ENCODE measurements around the gene NEK1.
"Not testable (repeated sequence)": the region's sequence is repeated elsewhere in the genome, so short reads cannot be mapped to it uniquely, and the experiment has no call there.

Gene NEK1

GRCh38 chr4:169494234-169494633 is 118.1 kb downstream of the NEK1 start:
- DNase-seq (ENCODE audit: low read depth in 2 of 2) = not testable (repeated sequence)

- DNase-seq (ENCODE audit: low read depth in 2 of 2) = no peak
Measured at GRCh38 chr4:169493164-169493524, 119.2 kb downstream of the NEK1 start.

- DNase-seq (ENCODE audit: low read depth in 2 of 2) = peak in 1 of 2 donors; percentile 1
Measured at GRCh38 chr4:169492436-169493163, 119.8 kb downstream of the NEK1 start.

GRCh38 chr4:169491211-169491610 is 121.2 kb downstream of the NEK1 start:
- no peak for DNase-seq (ENCODE audit: low read depth in 2 of 2)

GRCh38 chr4:169489306-169489705 is 123.1 kb downstream of the NEK1 start:
- DNase-seq (ENCODE audit: low read depth in 2 of 2) = no peak

- DNase-seq (ENCODE audit: low read depth in 2 of 2) = peak in 1 of 2 donors; percentile 12
Measured at GRCh38 chr4:169485791-169486742, 126.3 kb downstream of the NEK1 start.

- no peak for DNase-seq (ENCODE audit: low read depth in 2 of 2)
Measured at GRCh38 chr4:169485086-169485485, 127.3 kb downstream of the NEK1 start.

GRCh38 chr4:169484485-169484884 is 127.9 kb downstream of the NEK1 start:
- no peak for DNase-seq (ENCODE audit: low read depth in 2 of 2)

- no peak for DNase-seq (ENCODE audit: low read depth in 2 of 2)
Measured at GRCh38 chr4:169464080-169464479, 148.3 kb downstream of the NEK1 start.

GRCh38 chr4:169460081-169460480 is 152.3 kb downstream of the NEK1 start:
- no peak for DNase-seq (ENCODE audit: low read depth in 2 of 2)

- no peak for DNase-seq (ENCODE audit: low read depth in 2 of 2)
Measured at GRCh38 chr4:169458575-169458974, 153.8 kb downstream of the NEK1 start.

- not testable (repeated sequence) for DNase-seq (ENCODE audit: low read depth in 2 of 2)
Measured at GRCh38 chr4:169452644-169453043, 159.7 kb downstream of the NEK1 start.

- DNase-seq (ENCODE audit: low read depth in 2 of 2) = not testable (repeated sequence)
Measured at GRCh38 chr4:169448935-169449334, 163.4 kb downstream of the NEK1 start.

- DNase-seq (ENCODE audit: low read depth in 2 of 2) = no peak
Measured at GRCh38 chr4:169446824-169447223, 165.6 kb downstream of the NEK1 start.

GRCh38 chr4:169443748-169444147 is 168.6 kb downstream of the NEK1 start:
- DNase-seq (ENCODE audit: low read depth in 2 of 2) = no peak

GRCh38 chr4:169440446-169440845 is 171.9 kb downstream of the NEK1 start:
- no peak for DNase-seq (ENCODE audit: low read depth in 2 of 2)

GRCh38 chr4:169439244-169439643 is 173.1 kb downstream of the NEK1 start:
- no peak for DNase-seq (ENCODE audit: low read depth in 2 of 2)

GRCh38 chr4:169438057-169438480 is 174.3 kb downstream of the NEK1 start:
- no peak for DNase-seq (ENCODE audit: low read depth in 2 of 2)

GRCh38 chr4:169437299-169438047 is 174.9 kb downstream of the NEK1 start:
- DNase-seq (ENCODE audit: low read depth in 2 of 2) = no peak

GRCh38 chr4:169436734-169437133 is 175.6 kb downstream of the NEK1 start:
- DNase-seq (ENCODE audit: low read depth in 2 of 2) = no peak

- DNase-seq (ENCODE audit: low read depth in 2 of 2) = no peak
Measured at GRCh38 chr4:169428376-169428775, 184.0 kb downstream of the NEK1 start.

GRCh38 chr4:169427727-169428126 is 184.7 kb downstream of the NEK1 start:
- not testable (repeated sequence) for DNase-seq (ENCODE audit: low read depth in 2 of 2)

Measured in stimulated activated CD4-positive, alpha-beta T cell treated with anti-CD3 and anti-CD28 coated beads, Interleukin-1b, Interleukin-23, amount 100 ng/mL, for 4 hours (primary cell).